Neural progenitor cell (in vitro differentiated cells): ENCODE measurements around the gene PRDM16. TPM values are rescaled to one million over a fixed set of nuclear protein-coding genes. Genes with fewer than 3 reads are reported as not detected.

Source experiments
- DNase-seq: peaks from one replicate; pipeline ENCODE4 v3.0.0-alpha.2; 2016; ENCODE audit warnings: low spot score
- H2AFZ ChIP-seq: fragments of 200-600 bp; sonication (generic); replicated peaks from 2 replicates; pipeline ENCODE4 v1.6.1; 2016; ENCODE audit warnings: antibody characterized with exemption
- H3F3A ChIP-seq: fragments of 200-600 bp; sonication (generic); 2 replicates; pipeline ENCODE4 v1.6.1; 2016; ENCODE audit warnings: antibody characterized with exemption, low read depth
- H3K27ac ChIP-seq: fragments of 200-600 bp; sonication (generic); 2 replicates; pipeline ENCODE4 v1.5.1; 2016; ENCODE audit warnings: mild to moderate bottlenecking
- H3K27me3 ChIP-seq: fragments of 200-600 bp; sonication (generic); 2 replicates; pipeline ENCODE4 v1.6.1; 2016; ENCODE audit warnings: mild to moderate bottlenecking, moderate library complexity
- H3K36me3 ChIP-seq: fragments of 200-600 bp; sonication (generic); 2 replicates; pipeline ENCODE4 v1.5.1; 2016
- H3K4me1 ChIP-seq: fragments of 200-600 bp; sonication (generic); 2 replicates; pipeline ENCODE4 v1.6.1; 2016; ENCODE audit warnings: mixed run types
- H3K4me2 ChIP-seq: fragments of 200-600 bp; sonication (generic); 2 replicates; pipeline ENCODE4 v1.6.1; 2016
- H3K4me3 ChIP-seq: fragments of 200-600 bp; sonication (generic); 2 replicates; pipeline ENCODE4 v1.5.1; 2016
- H3K79me2 ChIP-seq: fragments of 200-600 bp; sonication (generic); 2 replicates; pipeline ENCODE4 v1.6.1; 2016; ENCODE audit warnings: low read depth
- H3K9ac ChIP-seq: fragments of 200-600 bp; sonication (generic); 2 replicates; pipeline ENCODE4 v1.6.1; 2016
- H3K9me3 ChIP-seq: fragments of 200-600 bp; sonication (generic); 2 replicates; pipeline ENCODE4 v1.5.1; 2016; ENCODE audit warnings: low read depth
- H4K20me1 ChIP-seq: fragments of 200-600 bp; sonication (generic); 2 replicates; pipeline ENCODE4 v1.6.1; 2016; ENCODE audit warnings: low read depth
- H3K27ac Mint-ChIP-seq: 3 replicates; pipeline ENCODE4 v1.8.0; 2021; ENCODE audit warnings: mixed read lengths
- H3K27me3 Mint-ChIP-seq: 2 replicates; pipeline ENCODE4 v1.8.0; 2022; ENCODE audit warnings: low read depth, mild to moderate bottlenecking, inconsistent platforms, moderate library complexity, mixed read lengths; ENCODE audit not compliant: insufficient read depth
- H3K36me3 Mint-ChIP-seq: 3 replicates; pipeline ENCODE4 v1.8.0; 2021; ENCODE audit warnings: mixed read lengths
- H3K4me1 Mint-ChIP-seq: 3 replicates; pipeline ENCODE4 v1.8.0; 2021; ENCODE audit warnings: mixed read lengths
- H3K4me3 Mint-ChIP-seq: 3 replicates; pipeline ENCODE4 v1.8.0; 2021; ENCODE audit warnings: mild to moderate bottlenecking, moderate library complexity, mixed read lengths
- H3K9me3 Mint-ChIP-seq: 3 replicates; pipeline ENCODE4 v1.8.0; 2020; ENCODE audit warnings: mixed read lengths
- CTCF ChIP-seq: fragments of 200-600 bp; sonication (generic); IDR thresholded peaks from 2 replicates; pipeline ENCODE4 v1.5.1; 2017; ENCODE audit warnings: antibody characterized with exemption, mild to moderate bottlenecking
- EZH2 ChIP-seq: fragments of 200-600 bp; sonication (generic); IDR thresholded peaks from 2 replicates; pipeline ENCODE4 v1.6.1; 2017; ENCODE audit warnings: antibody characterized with exemption, mild to moderate bottlenecking, moderate library complexity
- EZH2phosphoT487 ChIP-seq: fragments of 200-600 bp; sonication (generic); IDR thresholded peaks from 2 replicates; pipeline ENCODE4 v1.6.1; 2017; ENCODE audit warnings: antibody characterized with exemption
- total RNA-seq: library from RNA; depleted of rRNA; stranded (reverse); fragments of >200 nt; gene quantifications from 2 replicates; pipeline ENCODE4 v1.2.3, GENCODE V29; 2015; ENCODE audit warnings: low replicate concordance

Gene PRDM16
- total RNA-seq, 1 donor from 2014 or later, result 1.9 TPM

GRCh38 chr1:3120140-3120539, 51.1 kb downstream of the PRDM16 start:
- Histone ChIP-seq H3K4me2 (no peak overlapping the region), H3K4me1 (peaks cover 58% of the 10 kb centered on the region)
- no peak for TF ChIP-seq EZH2
- no peak for TF ChIP-seq EZH2phosphoT487
- TF ChIP-seq CTCF, result no peak

GRCh38 chr1:3120994-3121393, 52.0 kb downstream of the PRDM16 start:
- Mint-ChIP-seq H3K4me1 (peaks cover 64% of the 10 kb centered on the region), H3K9me3 (no peaks in the 10 kb centered on the region), H3K27ac (peak overlapping the region; percentile 94), H3K4me3 (peak overlapping the region; percentile 25), H3K36me3 (no peaks in the 10 kb centered on the region), H3K27me3 (peaks cover 6% of the 10 kb centered on the region)
- Histone ChIP-seq H4K20me1 (no peaks in the 10 kb centered on the region), H3K9me3 (no peaks in the 10 kb centered on the region), H2AFZ (no peak overlapping the region), H3K79me2 (no peaks in the 10 kb centered on the region), H3K36me3 (no peaks in the 10 kb centered on the region), H3K4me2 (peak overlapping the region; percentile 5), H3K27ac (peak overlapping the region; percentile 17), H3K4me3 (no peak overlapping the region), H3F3A (peaks cover 24% of the 10 kb centered on the region), H3K4me1 (peaks cover 66% of the 10 kb centered on the region), H3K27me3 (no peaks in the 10 kb centered on the region), H3K9ac (no peak overlapping the region)
- DNase-seq, result no peak
- TF ChIP-seq CTCF (no peak), EZH2 (no peak), EZH2phosphoT487 (no peak)

More at GRCh38 chr1:3120140-3120539, 51.1 kb downstream of the PRDM16 start:
- Mint-ChIP-seq H3K36me3 (no peaks in the 10 kb centered on the region), H3K27ac (peak overlapping the region; percentile 92), H3K4me3 (no peak overlapping the region), H3K4me1 (peaks cover 63% of the 10 kb centered on the region), H3K27me3 (peaks cover 6% of the 10 kb centered on the region), H3K9me3 (no peaks in the 10 kb centered on the region)
- H3K9ac ChIP-seq, result no peak overlapping the region
- H3K4me3 ChIP-seq, result no peak overlapping the region
- H3K36me3 ChIP-seq, result no peaks in the 10 kb centered on the region
- no peaks in the 10 kb centered on the region for H3K27me3 ChIP-seq
- no peak for DNase-seq
- no peaks in the 10 kb centered on the region for H3K9me3 ChIP-seq
- no peak overlapping the region for H2AFZ ChIP-seq
- H4K20me1 ChIP-seq, result no peaks in the 10 kb centered on the region
- peaks cover 15% of the 10 kb centered on the region for H3F3A ChIP-seq
- no peaks in the 10 kb centered on the region for H3K79me2 ChIP-seq
- H3K27ac ChIP-seq, result no peak overlapping the region

GRCh38 chr1:3121401-3122210, 52.6 kb downstream of the PRDM16 start:
- Mint-ChIP-seq H3K4me3 (no peak overlapping the region), H3K9me3 (no peaks in the 10 kb centered on the region)

More at GRCh38 chr1:3121401-3122210, 52.6 kb downstream of the PRDM16 start:
- Histone ChIP-seq H3K27ac (peak overlapping the region; percentile 1), H3K4me2 (peak overlapping the region; percentile 24), H3K4me3 (no peak overlapping the region), H3K9me3 (no peaks in the 10 kb centered on the region), H3K36me3 (no peaks in the 10 kb centered on the region), H3K27me3 (no peaks in the 10 kb centered on the region), H3K9ac (no peak overlapping the region), H2AFZ (no peak overlapping the region), H3K4me1 (peaks cover 72% of the 10 kb centered on the region), H3F3A (peaks cover 30% of the 10 kb centered on the region), H4K20me1 (no peaks in the 10 kb centered on the region), H3K79me2 (no peaks in the 10 kb centered on the region)
- TF ChIP-seq CTCF (no peak), EZH2phosphoT487 (no peak), EZH2 (no peak)
- no peaks in the 10 kb centered on the region for H3K36me3 Mint-ChIP-seq
- peak; percentile 59 for DNase-seq
- peaks cover 65% of the 10 kb centered on the region for H3K4me1 Mint-ChIP-seq
- H3K27me3 Mint-ChIP-seq, result peaks cover 4% of the 10 kb centered on the region
- peak overlapping the region; percentile 92 for H3K27ac Mint-ChIP-seq
